ENCODE data around the gene MEOX2. TPM values are rescaled to one million over a fixed set of nuclear protein-coding genes. Genes with fewer than 3 reads are reported as not detected.

The MEOX2 gene
- polyA plus RNA-seq (not detected in 2 replicates), polyA minus RNA-seq (not detected in 2 replicates)

- H3K27me3 ChIP-seq (ENCODE audit: insufficient read depth, low read depth, low read length), result peaks cover 67% of the 10 kb centered on the region
- no peak within 1 kb of the TSS for H3K9ac ChIP-seq (ENCODE audit: low read length)
- peak within 1 kb of the TSS; percentile 64 for H3K4me3 ChIP-seq (ENCODE audit: low read length)
- H3K79me2 ChIP-seq (replicated peaks; ENCODE audit: insufficient read depth, low read length), result no peaks in the 10 kb centered on the region
- no peaks in the 10 kb centered on the region for H4K20me1 ChIP-seq (ENCODE audit: insufficient read depth)
- no peak within 1 kb of the TSS for H2AFZ ChIP-seq (ENCODE audit: low read depth, low read length)
- no peaks in the 10 kb centered on the region for H3K9me2 ChIP-seq (ENCODE audit: insufficient read depth, low read length)
- TF ChIP-seq CTCF (IDR thresholded peaks at IDR 0.05; ENCODE audit: poor library complexity, severe bottlenecking) (no peak), POLR2AphosphoS5 (IDR thresholded peaks at IDR 0.05) (no peak), REST (IDR thresholded peaks at IDR 0.05; ENCODE audit: borderline replicate concordance) (no peak), MXI1 (conservative IDR thresholded peaks at IDR 0.05; ENCODE audit: poor library complexity, severe bottlenecking) (no peak), SMC3 (conservative IDR thresholded peaks at IDR 0.05; ENCODE audit: poor library complexity) (no peak)
- H3K27ac ChIP-seq (ENCODE audit: low read length), result no peak within 1 kb of the TSS
- peak within 1 kb of the TSS; percentile 50 for H3K4me2 ChIP-seq (ENCODE audit: low read length)
- no peaks in the 10 kb centered on the region for H3F3A ChIP-seq (ENCODE audit: insufficient read depth, low read length, poor library complexity, severe bottlenecking)
- H3K36me3 ChIP-seq (ENCODE audit: insufficient read depth, low read length), result no peaks in the 10 kb centered on the region
- H3K9me3 ChIP-seq (ENCODE audit: low read length), result no peaks in the 10 kb centered on the region
Observed at GRCh38 chr7:15686295-15686956, at the start of gene MEOX2. Gene MEOX2, minus strand, starts transcription at chr7:15686683. Its CDS starts 281 bp downstream, at chr7:15686402.

GRCh38 chr7:15729746-15730145 lies 43.3 kb upstream of the MEOX2 start:
- Histone ChIP-seq H3K79me2 (replicated peaks; ENCODE audit: insufficient read depth, low read length) (no peaks in the 10 kb centered on the region), H3K9me3 (ENCODE audit: low read length) (no peaks in the 10 kb centered on the region), H3K4me2 (ENCODE audit: low read length) (no peak overlapping the region), H4K20me1 (ENCODE audit: insufficient read depth) (no peaks in the 10 kb centered on the region), H3K9me2 (ENCODE audit: insufficient read depth, low read length) (no peaks in the 10 kb centered on the region), H3K27ac (ENCODE audit: low read length) (no peak overlapping the region), H3K36me3 (ENCODE audit: insufficient read depth, low read length) (no peaks in the 10 kb centered on the region), H3K4me3 (ENCODE audit: low read length) (no peak overlapping the region), H3K9ac (ENCODE audit: low read length) (no peak overlapping the region), H2AFZ (ENCODE audit: low read depth, low read length) (no peak overlapping the region), H3F3A (ENCODE audit: insufficient read depth, low read length, poor library complexity, severe bottlenecking) (no peaks in the 10 kb centered on the region), H3K27me3 (ENCODE audit: insufficient read depth, low read depth, low read length) (no peaks in the 10 kb centered on the region)
- TF ChIP-seq REST (IDR thresholded peaks at IDR 0.05; ENCODE audit: borderline replicate concordance), result no peak
- no peak for TF ChIP-seq TAF1 (IDR thresholded peaks at IDR 0.05; ENCODE audit: low read depth)
- TF ChIP-seq EZH2 (IDR thresholded peaks at IDR 0.05; ENCODE audit: borderline replicate concordance, insufficient read depth, low read length, poor library complexity, severe bottlenecking), result no peak
- no peak for TF ChIP-seq EP300 (conservative IDR thresholded peaks at IDR 0.05; ENCODE audit: poor library complexity, severe bottlenecking)
- TF ChIP-seq POLR2AphosphoS5 (IDR thresholded peaks at IDR 0.05), result no peak
- no peak for TF ChIP-seq SMC3 (conservative IDR thresholded peaks at IDR 0.05; ENCODE audit: poor library complexity)
- TF ChIP-seq MXI1 (conservative IDR thresholded peaks at IDR 0.05; ENCODE audit: poor library complexity, severe bottlenecking), result no peak
- TF ChIP-seq RAD21 (conservative IDR thresholded peaks at IDR 0.05), result no peak
- TF ChIP-seq CTCF (IDR thresholded peaks at IDR 0.05; ENCODE audit: poor library complexity, severe bottlenecking), result no peak

All from neural cell (in vitro differentiated cells).